ENCODE data around the gene PRRT2. TPM values are rescaled to one million over a fixed set of nuclear protein-coding genes. Genes with fewer than 3 reads are reported as not detected.

Gene PRRT2
- total RNA-seq, 2 experiments from 2014 or later, result 0.09 to 3.4 TPM

DNA sequence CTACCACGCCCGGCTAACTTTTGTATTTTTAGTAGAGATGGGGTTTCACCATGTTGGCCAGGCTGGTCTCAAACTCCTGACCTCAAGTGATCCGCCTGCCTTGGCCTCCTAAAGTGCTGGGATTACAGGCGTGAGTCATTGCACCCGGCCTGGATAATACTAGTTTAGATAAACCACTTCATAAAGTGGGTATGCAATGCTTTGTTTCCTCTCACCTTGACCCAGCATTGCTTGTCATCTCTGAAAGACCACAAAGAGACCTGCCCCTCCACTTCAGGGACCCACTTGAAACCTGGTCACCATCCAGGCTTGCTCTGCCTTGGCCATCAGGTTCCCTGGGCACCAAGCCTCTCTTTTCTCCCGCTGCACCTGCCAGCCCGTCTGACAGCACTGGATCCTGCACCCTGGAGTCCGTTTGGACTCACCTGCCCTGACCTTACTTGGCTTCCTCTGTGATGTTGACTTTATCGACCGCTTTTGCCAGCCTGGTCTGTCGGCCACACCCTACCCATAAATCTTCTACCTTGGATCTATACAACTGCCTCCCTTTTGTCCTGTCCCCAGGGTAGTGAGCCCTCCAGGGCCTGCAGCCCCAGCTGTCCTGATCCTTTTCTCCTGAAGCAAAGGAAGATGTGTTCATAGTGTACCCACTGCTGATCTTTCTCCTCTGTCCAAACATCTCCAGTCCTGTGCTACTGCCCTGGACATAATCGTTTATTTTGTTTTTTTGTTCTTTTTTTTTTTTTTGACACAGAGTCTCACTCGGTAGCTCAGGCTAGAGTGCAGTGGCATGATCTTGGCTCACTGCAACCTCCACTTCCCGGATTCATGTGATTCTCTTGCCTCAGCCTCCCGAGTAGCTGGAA is 46.6 kb upstream of the PRRT2 start:
- intact Hi-C loops (cut with micrococcal nuclease; ENCODE audit: unreplicated experiment), result no loop called here
- no TSS peak for BruUV-seq (replicated peaks)
- no peak for TF ChIP-seq EZH2phosphoT487 (IDR thresholded peaks at IDR 0.05; ENCODE audit: borderline replicate concordance, low read depth, low read length)
- TF ChIP-seq, protein P1, sequence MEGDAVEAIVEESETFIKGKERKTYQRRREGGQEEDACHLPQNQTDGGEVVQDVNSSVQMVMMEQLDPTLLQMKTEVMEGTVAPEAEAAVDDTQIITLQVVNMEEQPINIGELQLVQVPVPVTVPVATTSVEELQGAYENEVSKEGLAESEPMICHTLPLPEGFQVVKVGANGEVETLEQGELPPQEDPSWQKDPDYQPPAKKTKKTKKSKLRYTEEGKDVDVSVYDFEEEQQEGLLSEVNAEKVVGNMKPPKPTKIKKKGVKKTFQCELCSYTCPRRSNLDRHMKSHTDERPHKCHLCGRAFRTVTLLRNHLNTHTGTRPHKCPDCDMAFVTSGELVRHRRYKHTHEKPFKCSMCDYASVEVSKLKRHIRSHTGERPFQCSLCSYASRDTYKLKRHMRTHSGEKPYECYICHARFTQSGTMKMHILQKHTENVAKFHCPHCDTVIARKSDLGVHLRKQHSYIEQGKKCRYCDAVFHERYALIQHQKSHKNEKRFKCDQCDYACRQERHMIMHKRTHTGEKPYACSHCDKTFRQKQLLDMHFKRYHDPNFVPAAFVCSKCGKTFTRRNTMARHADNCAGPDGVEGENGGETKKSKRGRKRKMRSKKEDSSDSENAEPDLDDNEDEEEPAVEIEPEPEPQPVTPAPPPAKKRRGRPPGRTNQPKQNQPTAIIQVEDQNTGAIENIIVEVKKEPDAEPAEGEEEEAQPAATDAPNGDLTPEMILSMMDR (conservative IDR thresholded peaks at IDR 0.05; ENCODE audit: low read length), result no peak
- ChIA-PET CTCF (ENCODE audit: unreplicated experiment) (no interaction called here), POLR2A (interaction anchor here (0.6 to 1.3 kb wide), 2 partner anchors 24 to 74 kb away, joined by 3 read pairs; no protein-coding TSS in a partner anchor)
- Histone ChIP-seq H3K4me3 (ENCODE audit: low read depth, low read length, poor library complexity, severe bottlenecking) (no peak overlapping the region), H3K9me3 (ENCODE audit: low read length) (no peaks in the 10 kb centered on the region), H3K9me2 (ENCODE audit: insufficient read depth, low read length) (no peaks in the 10 kb centered on the region), H2AFZ (ENCODE audit: low read length) (no peak overlapping the region), H4K20me1 (ENCODE audit: insufficient read depth, low read length) (no peaks in the 10 kb centered on the region), H3K4me1 (ENCODE audit: insufficient read depth, low read length, poor library complexity, severe bottlenecking) (no peaks in the 10 kb centered on the region), H3K27ac (ENCODE audit: low read depth, low read length, poor library complexity, severe bottlenecking) (no peak overlapping the region), H3K36me3 (ENCODE audit: insufficient read depth, low read length) (no peaks in the 10 kb centered on the region), H3K4me2 (ENCODE audit: low read length) (no peak overlapping the region), H3K79me2 (ENCODE audit: insufficient read depth, low read depth, low read length) (no peaks in the 10 kb centered on the region)
- DNase-seq (ENCODE audit: low spot score), result no peak

DNA sequence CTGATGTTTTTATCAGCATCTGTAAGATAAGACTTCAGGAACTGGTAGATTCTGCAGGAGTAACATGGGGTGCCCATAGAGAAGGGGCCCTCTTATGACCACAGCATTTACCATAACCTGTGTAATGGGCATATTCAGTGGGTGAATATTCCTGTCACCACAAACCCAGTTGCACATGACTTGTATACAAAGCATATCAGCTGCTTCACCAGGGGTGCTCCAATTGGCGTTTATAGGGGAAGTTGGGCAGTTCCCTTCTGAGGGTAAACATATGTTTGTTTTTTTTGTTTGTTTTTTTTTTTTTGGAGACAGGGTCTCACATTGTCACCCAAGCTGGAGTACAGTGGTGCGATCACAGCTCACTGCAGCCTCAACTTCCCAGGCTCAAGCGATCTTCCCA is 45.4 kb upstream of the PRRT2 start:
- BruUV-seq (replicated peaks), result no TSS peak
- Histone ChIP-seq H3K9me2 (ENCODE audit: insufficient read depth, low read length) (no peaks in the 10 kb centered on the region), H4K20me1 (ENCODE audit: insufficient read depth, low read length) (no peaks in the 10 kb centered on the region), H3K4me2 (ENCODE audit: low read length) (no peak overlapping the region), H3K36me3 (ENCODE audit: insufficient read depth, low read length) (no peaks in the 10 kb centered on the region), H2AFZ (ENCODE audit: low read length) (no peak overlapping the region), H3K79me2 (ENCODE audit: insufficient read depth, low read depth, low read length) (no peaks in the 10 kb centered on the region), H3K4me1 (ENCODE audit: insufficient read depth, low read length, poor library complexity, severe bottlenecking) (no peaks in the 10 kb centered on the region), H3K27ac (ENCODE audit: low read depth, low read length, poor library complexity, severe bottlenecking) (no peak overlapping the region), H3K4me3 (ENCODE audit: low read depth, low read length, poor library complexity, severe bottlenecking) (no peak overlapping the region), H3K9me3 (ENCODE audit: low read length) (no peaks in the 10 kb centered on the region)
- intact Hi-C loops (cut with micrococcal nuclease; ENCODE audit: unreplicated experiment), result no loop called here
- no peak for DNase-seq (ENCODE audit: low spot score)
- TF ChIP-seq EZH2phosphoT487 (IDR thresholded peaks at IDR 0.05; ENCODE audit: borderline replicate concordance, low read depth, low read length), result no peak
- TF ChIP-seq, protein P1 (conservative IDR thresholded peaks at IDR 0.05; ENCODE audit: low read length), result no peak
- CTCF ChIA-PET (ENCODE audit: unreplicated experiment), result no interaction called here
- POLR2A ChIA-PET, result interaction anchor here (0.7 to 1.3 kb wide), 2 partner anchors 23 to 187 kb away, joined by 3 to 5 read pairs; no protein-coding TSS in a partner anchor

DNA sequence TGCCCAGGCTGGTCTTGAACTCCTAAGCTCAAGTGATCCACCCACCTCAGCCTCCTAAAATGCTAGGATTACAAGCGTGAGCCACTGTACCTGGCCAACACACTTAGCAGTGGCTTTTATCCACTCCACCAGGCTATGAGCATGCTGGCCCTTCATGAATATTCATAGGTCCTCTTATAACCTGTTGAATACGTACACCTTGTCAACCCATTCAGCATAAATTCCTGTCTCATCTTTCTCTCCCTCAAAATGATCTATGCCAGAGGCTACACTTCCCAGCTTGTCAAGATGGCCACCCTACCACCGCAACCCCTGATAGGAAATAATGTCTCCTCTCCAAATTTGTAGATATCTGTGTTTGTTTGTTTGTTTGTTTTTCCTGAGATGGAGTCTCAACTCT is 44.9 kb upstream of the PRRT2 start:
- TF ChIP-seq, protein P1 (conservative IDR thresholded peaks at IDR 0.05; ENCODE audit: low read length), result no peak
- TF ChIP-seq EZH2phosphoT487 (IDR thresholded peaks at IDR 0.05; ENCODE audit: borderline replicate concordance, low read depth, low read length), result no peak
- POLR2A ChIA-PET, result interaction anchor here (1.3 kb wide), 1 partner anchor 23 kb away, joined by 3 read pairs; no protein-coding TSS in a partner anchor
- CTCF ChIA-PET (ENCODE audit: unreplicated experiment), result no interaction called here

More for the DNA sequence above, 44.9 kb upstream of the PRRT2 start:
- no peak overlapping the region for H2AFZ ChIP-seq (ENCODE audit: low read length)
- H3K9me2 ChIP-seq (ENCODE audit: insufficient read depth, low read length), result no peaks in the 10 kb centered on the region
- H3K4me2 ChIP-seq (ENCODE audit: low read length), result no peak overlapping the region
- H3K36me3 ChIP-seq (ENCODE audit: insufficient read depth, low read length), result no peaks in the 10 kb centered on the region
- H3K9me3 ChIP-seq (ENCODE audit: low read length), result no peaks in the 10 kb centered on the region
- H3K27ac ChIP-seq (ENCODE audit: low read depth, low read length, poor library complexity, severe bottlenecking), result no peak overlapping the region
- H3K79me2 ChIP-seq (ENCODE audit: insufficient read depth, low read depth, low read length), result no peaks in the 10 kb centered on the region
- no peaks in the 10 kb centered on the region for H4K20me1 ChIP-seq (ENCODE audit: insufficient read depth, low read length)
- DNase-seq (ENCODE audit: low spot score), result no peak
- intact Hi-C loops (cut with micrococcal nuclease; ENCODE audit: unreplicated experiment), result no loop called here
- BruUV-seq (replicated peaks), result no TSS peak
- H3K4me3 ChIP-seq (ENCODE audit: low read depth, low read length, poor library complexity, severe bottlenecking), result no peak overlapping the region
- no peaks in the 10 kb centered on the region for H3K4me1 ChIP-seq (ENCODE audit: insufficient read depth, low read length, poor library complexity, severe bottlenecking)

Measured in OCI-LY7 (cell line).